H1 (cell line): ENCODE results near the gene MLN. TPM values are rescaled to one million over a fixed set of nuclear protein-coding genes. Genes with fewer than 3 reads are reported as not detected.
A peak's percentile ranks its signal among the peaks of the same experiment; 100 is the strongest.

Experiments
- EZH2 ChIP-seq: fragments of 200-600 bp; sonication (generic); IDR thresholded peaks from 2 replicates; pipeline ENCODE4 v1.7.1; 2012; ENCODE audit warnings: low read depth, mild to moderate bottlenecking, moderate library complexity, low read length, inconsistent platforms; ENCODE audit not compliant: severe bottlenecking
- polyA plus RNA-seq, 7 experiments: library from polyadenylated mRNA; depleted of rRNA in 3 of 7; stranded (reverse) in 5 of 7; unstranded in 2 of 7; fragments of >200 nt in 5 of 7; fragments of 200-250 nt in 2 of 7; gene quantifications; 1 replicate in 5 of 7; 2 replicates in 1 of 7; 4 replicates in 1 of 7; pipeline versions ENCODE4 v1.2.1 to v1.2.3, GENCODE V29; 2011 to 2013; ENCODE audit warnings: missing spikeins in 2 of 7, mixed read lengths in 2 of 7
- total RNA-seq: library from RNA; stranded (reverse); fragmentation: NEBNext Ultra II Directional; extraction: Animal tissue kit (Norgen Biotek cat#: 25700); gene quantifications from 2 replicates; pipeline ENCODE4 v1.2.1, GENCODE V29; 2021
- TF ChIP-seq, protein P1 (sequence below): IDR thresholded peaks from 2 replicates; pipeline ENCODE4 v1.6.1; 2011; ENCODE audit warnings: low read depth, mild to moderate bottlenecking, low read length; ENCODE audit not compliant: insufficient read depth
- TF ChIP-seq, protein P2 (sequence below), 3 experiments: IDR thresholded peaks; 1 replicate in 2 of 3; 2 replicates in 1 of 3; pipeline versions ENCODE4 v1.5.1 to v1.6.1; 2011; ENCODE audit warnings: low read length in 3 of 3, mild to moderate bottlenecking in 3 of 3, inconsistent platforms in 2 of 3, low read depth in 1 of 3, moderate library complexity in 1 of 3; ENCODE audit not compliant: insufficient read depth in 1 of 3; ENCODE audit errors: control extremely low read depth in 1 of 3

The MLN gene
- total and polyA plus RNA-seq, 2 of the 8 experiments (the other 6 are each of a cell fraction or from before 2014, with no cell fraction given): not detected

DNA sequence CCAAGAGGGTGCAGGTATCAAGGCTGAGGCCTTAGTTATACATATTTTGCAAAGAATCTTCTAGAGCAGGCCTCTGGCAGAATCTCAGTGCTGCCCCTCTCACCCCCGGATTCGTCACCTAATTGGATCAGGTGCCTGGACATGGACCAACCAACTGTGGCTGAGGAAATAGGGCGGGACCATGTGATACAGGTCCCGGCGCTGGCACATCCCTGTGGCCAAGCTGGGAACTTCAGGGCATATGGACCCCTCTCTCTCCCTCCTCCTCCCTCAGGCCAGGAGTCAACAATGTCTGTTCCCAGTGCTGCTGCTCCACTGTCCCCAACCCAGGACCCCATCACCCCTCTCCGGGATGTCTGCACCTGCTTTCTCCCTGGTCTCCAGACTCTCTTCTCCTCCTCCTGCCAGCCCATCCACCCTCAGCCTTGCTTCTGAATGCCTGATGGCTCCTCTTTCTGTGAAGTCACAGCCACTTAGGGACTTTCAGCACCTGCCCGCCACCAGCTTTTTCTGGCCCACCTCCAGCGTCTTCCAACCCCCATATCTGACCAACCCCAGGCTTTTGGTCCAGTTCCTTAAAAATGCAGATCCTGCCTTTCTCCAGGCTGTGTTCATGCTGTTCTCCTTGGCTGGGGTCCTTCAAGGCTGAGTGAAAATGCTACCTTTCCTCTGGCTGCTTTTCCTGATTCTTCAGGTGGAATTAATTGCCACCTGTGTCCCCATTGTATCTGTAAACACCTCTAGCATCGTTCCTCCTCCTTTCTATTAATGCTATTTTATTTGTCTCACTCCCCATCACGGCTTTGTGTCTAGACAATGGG, 19.0 kb upstream of the MLN start (continued):
- TF ChIP-seq, protein P1, sequence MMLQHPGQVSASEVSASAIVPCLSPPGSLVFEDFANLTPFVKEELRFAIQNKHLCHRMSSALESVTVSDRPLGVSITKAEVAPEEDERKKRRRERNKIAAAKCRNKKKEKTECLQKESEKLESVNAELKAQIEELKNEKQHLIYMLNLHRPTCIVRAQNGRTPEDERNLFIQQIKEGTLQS: 0 out of 2 replicates have a peak, but pooled peaks have one; percentile 55
- TF ChIP-seq, protein P2, sequence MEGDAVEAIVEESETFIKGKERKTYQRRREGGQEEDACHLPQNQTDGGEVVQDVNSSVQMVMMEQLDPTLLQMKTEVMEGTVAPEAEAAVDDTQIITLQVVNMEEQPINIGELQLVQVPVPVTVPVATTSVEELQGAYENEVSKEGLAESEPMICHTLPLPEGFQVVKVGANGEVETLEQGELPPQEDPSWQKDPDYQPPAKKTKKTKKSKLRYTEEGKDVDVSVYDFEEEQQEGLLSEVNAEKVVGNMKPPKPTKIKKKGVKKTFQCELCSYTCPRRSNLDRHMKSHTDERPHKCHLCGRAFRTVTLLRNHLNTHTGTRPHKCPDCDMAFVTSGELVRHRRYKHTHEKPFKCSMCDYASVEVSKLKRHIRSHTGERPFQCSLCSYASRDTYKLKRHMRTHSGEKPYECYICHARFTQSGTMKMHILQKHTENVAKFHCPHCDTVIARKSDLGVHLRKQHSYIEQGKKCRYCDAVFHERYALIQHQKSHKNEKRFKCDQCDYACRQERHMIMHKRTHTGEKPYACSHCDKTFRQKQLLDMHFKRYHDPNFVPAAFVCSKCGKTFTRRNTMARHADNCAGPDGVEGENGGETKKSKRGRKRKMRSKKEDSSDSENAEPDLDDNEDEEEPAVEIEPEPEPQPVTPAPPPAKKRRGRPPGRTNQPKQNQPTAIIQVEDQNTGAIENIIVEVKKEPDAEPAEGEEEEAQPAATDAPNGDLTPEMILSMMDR (IDR thresholded peaks at IDR 0.05; ENCODE audit: control extremely low read depth in 1 of 3, insufficient read depth in 1 of 3, low read depth in 1 of 3, low read length in 3 of 3): peak in 2 of 3 experiments; percentile 66 to 89; a peak in 3 of 4 replicates
- TF ChIP-seq EZH2: no peak
